ENCODE results near the gene MTFMT. TPM values are rescaled to one million over a fixed set of nuclear protein-coding genes. Genes with fewer than 3 reads are reported as not detected.

MTFMT gene
- total RNA-seq, 1 experiment from 2014 or later: 30.4 TPM

- H3K9ac ChIP-seq (ENCODE audit: low read length): no peak overlapping the region
- DNase-seq (ENCODE audit: low read depth, low spot score) (no peak), ATAC-seq (no peak)
- H3K27ac ChIP-seq (ENCODE audit: low read depth, low read length): no peak overlapping the region
- no peaks in the 10 kb centered on the region for H3K27me3 ChIP-seq (ENCODE audit: insufficient read depth, low read length)
- no peaks in the 10 kb centered on the region for H3K9me3 ChIP-seq (ENCODE audit: control insufficient read depth in 1 of 2, insufficient read depth in 1 of 2, low read depth in 1 of 2, low read length in 2 of 2)
- H2AFZ ChIP-seq (ENCODE audit: low read depth, low read length, poor library complexity, severe bottlenecking): no peak overlapping the region
- H3K4me2 ChIP-seq (ENCODE audit: low read length): no peak overlapping the region
- no peaks in the 10 kb centered on the region for H3K79me2 ChIP-seq (ENCODE audit: insufficient read depth, low read length)
- intact Hi-C loops (cut with micrococcal nuclease): no loop called here
- H3K9me2 ChIP-seq (ENCODE audit: insufficient read depth): no peaks in the 10 kb centered on the region
- H4K20me1 ChIP-seq (ENCODE audit: insufficient read depth): no peaks in the 10 kb centered on the region
- no peak overlapping the region for H3K4me3 ChIP-seq (replicated peaks in 1 of 2; ENCODE audit: low read depth in 1 of 2, low read length in 2 of 2)
- CTCF ChIA-PET: no interaction called here
- POLR2A ChIA-PET: no interaction called here
- no TSS peak for BruUV-seq (replicated peaks)
- TF ChIP-seq CEBPB (IDR thresholded peaks at IDR 0.05; ENCODE audit: low read depth) (no peak), MAX (IDR thresholded peaks at IDR 0.05) (no peak), SIN3A (IDR thresholded peaks at IDR 0.05; ENCODE audit: low read depth) (no peak), EGR1 (IDR thresholded peaks at IDR 0.05; ENCODE audit: low read depth) (no peak), JUND (IDR thresholded peaks at IDR 0.05) (no peak), EZH2phosphoT487 (IDR thresholded peaks at IDR 0.05; ENCODE audit: borderline replicate concordance) (no peak), SP1 (IDR thresholded peaks at IDR 0.05; ENCODE audit: low read depth) (no peak), ZBTB33 (IDR thresholded peaks at IDR 0.05; ENCODE audit: extremely low read depth, insufficient replicate concordance, low read length) (no peak), POLR2A (IDR thresholded peaks at IDR 0.05; ENCODE audit: borderline replicate concordance, extremely low read depth, insufficient read depth, insufficient read length) (no peak), SRF (IDR thresholded peaks at IDR 0.05; ENCODE audit: low read depth) (no peak), CTCF (IDR thresholded peaks at IDR 0.05 in 2 of 3, conservative IDR thresholded peaks at IDR 0.05 in 1 of 3; ENCODE audit: borderline replicate concordance in 1 of 3, insufficient read depth in 1 of 3, low read depth in 2 of 3, low read length in 2 of 3) (no peak), TCF7L2 (IDR thresholded peaks at IDR 0.05; ENCODE audit: borderline replicate concordance, extremely low read depth, insufficient read depth, insufficient read length) (no peak), CBX3 (IDR thresholded peaks at IDR 0.05; ENCODE audit: low read depth) (no peak), POLR2AphosphoS5 (IDR thresholded peaks at IDR 0.05; ENCODE audit: low read depth, low read length) (no peak), ZFX (IDR thresholded peaks at IDR 0.05) (no peak), YY1 (IDR thresholded peaks at IDR 0.05; ENCODE audit: extremely low read depth, insufficient replicate concordance, low read depth, low read length) (no peak), ATF3 (IDR thresholded peaks at IDR 0.05) (no peak), EZH2 (IDR thresholded peaks at IDR 0.05) (no peak)
- RAD21 ChIA-PET (ENCODE audit: low non-redundant PET in 1 of 2, low total read pairs in 2 of 2, uncharacterized antibody in 2 of 2, unreplicated experiment in 2 of 2): no interaction called here
- no peaks in the 10 kb centered on the region for H3K4me1 ChIP-seq (ENCODE audit: control insufficient read depth in 1 of 2, insufficient read depth in 2 of 2, low read length in 2 of 2)
- H3K36me3 ChIP-seq (ENCODE audit: control insufficient read depth in 1 of 2, insufficient read depth in 2 of 2, low read length in 2 of 2): peaks cover 21 to 31% of the 10 kb centered on the region in 2 experiments
Measured at GRCh38 chr15:64969401-64969800, 60.0 kb downstream of the MTFMT start.

Data from HCT116 (cell line).